Transverse colon (tissue), 4 donors: ENCODE data around the gene RALGPS1. TPM values are rescaled to one million over a fixed set of nuclear protein-coding genes. Genes with fewer than 3 reads are reported as not detected.
A peak's percentile ranks its signal among the peaks of the same experiment; 100 is the strongest.

Experiments
- DNase-seq: peaks from one replicate; pipeline ENCODE4 v3.0.0-alpha.2; 2019
- H3K27ac ChIP-seq, 4 donors: fragments of 200-600 bp; sonication (generic); 2 replicates each; pipeline ENCODE4 v1.5.1; 2016 to 2018; ENCODE audit warnings: inconsistent platforms in 4 of 4
- H3K27me3 ChIP-seq: fragments of 200-600 bp; sonication (generic); 2 replicates; pipeline ENCODE4 v1.5.1; 2017; ENCODE audit warnings: inconsistent platforms
- H3K36me3 ChIP-seq, 4 donors: fragments of 200-600 bp; sonication (generic); 2 replicates each; pipeline ENCODE4 v1.5.1; 2017 to 2019; ENCODE audit warnings: inconsistent platforms in 4 of 4
- H3K4me1 ChIP-seq, 4 donors: fragments of 200-600 bp; sonication (generic); 2 replicates each; pipeline ENCODE4 v1.5.1; 2017 to 2020; ENCODE audit warnings: inconsistent platforms in 4 of 4
- H3K4me3 ChIP-seq, 4 donors: fragments of 200-600 bp; sonication (generic); 1 replicate in 1 of 4; 2 replicates in 3 of 4; pipeline versions ENCODE4 v1.5.1 to v1.6.1; 2017 to 2019; ENCODE audit warnings: inconsistent platforms in 4 of 4
- H3K9me3 ChIP-seq, 2 donors: fragments of 200-600 bp; sonication (generic); 2 replicates each; pipeline ENCODE4 v1.5.1; 2017 to 2019; ENCODE audit warnings: inconsistent platforms in 2 of 2
- EP300 ChIP-seq: sonication (generic); formaldehyde crosslinking; IDR thresholded peaks from one replicate; pipeline ENCODE4 v1.6.1; 2017; ENCODE audit warnings: antibody characterized with exemption, low read depth
- POLR2A ChIP-seq: fragments of 450-650 bp; IDR thresholded peaks from one replicate; pipeline ENCODE4 v1.6.1; 2016; ENCODE audit warnings: antibody characterized with exemption, mild to moderate bottlenecking, moderate library complexity
- POLR2AphosphoS5 ChIP-seq, 3 donors: sonication (generic); formaldehyde crosslinking; IDR thresholded peaks; one replicate each; pipeline ENCODE4 v1.6.1; 2016; ENCODE audit warnings: antibody characterized with exemption in 3 of 3
- WGBS, 2 donors: methylation state at CpG; one replicate each; pipeline ENCODE4 v1.1.5; 2018; ENCODE audit warnings: low coverage in 1 of 2; 5-methylcytosine and 5-hydroxymethylcytosine counted together
- in situ Hi-C, 4 donors: fragments of 200-750 bp; cut with MboI; loops; one replicate each; pipeline versions ENCODE4 v1.15.0 to v1.15.1; 2017; ENCODE audit warnings: low sequenced_read_pairs in 3 of 4, low pct_ligation_motif_present in 1 of 4, low pct_unique_long_range_greater_than_20kb in 1 of 4
- intact Hi-C: fragments of 100-400 bp; cut with DNase I; formaldehyde crosslinking; loops from one replicate; pipeline ENCODE4 v1.15.1; 2023; ENCODE audit warnings: low total_unique reads
- total RNA-seq, 4 donors: library from RNA; depleted of rRNA; stranded (reverse); fragments of >200 nt; gene quantifications; one replicate each; pipeline ENCODE4 v1.1.0, GENCODE V29; 2016
- TF ChIP-seq, protein P1 (sequence below), 5 experiments: fragments of 200-600 bp in 3 of 5; fragments of 450-650 bp in 2 of 5; sonication (generic) in 3 of 5; IDR thresholded peaks; 1 replicate in 2 of 5; 2 replicates in 3 of 5; pipeline ENCODE4 v1.5.1; 2016 to 2017; ENCODE audit warnings: antibody characterized with exemption in 5 of 5, inconsistent platforms in 3 of 5, mild to moderate bottlenecking in 2 of 5, moderate library complexity in 1 of 5

RALGPS1 gene
- total RNA-seq, 4 donors from 2014 or later: 46.0 to 119 (median 87.6) TPM

- in situ Hi-C loops: no loop called here
- TF ChIP-seq, protein P1, sequence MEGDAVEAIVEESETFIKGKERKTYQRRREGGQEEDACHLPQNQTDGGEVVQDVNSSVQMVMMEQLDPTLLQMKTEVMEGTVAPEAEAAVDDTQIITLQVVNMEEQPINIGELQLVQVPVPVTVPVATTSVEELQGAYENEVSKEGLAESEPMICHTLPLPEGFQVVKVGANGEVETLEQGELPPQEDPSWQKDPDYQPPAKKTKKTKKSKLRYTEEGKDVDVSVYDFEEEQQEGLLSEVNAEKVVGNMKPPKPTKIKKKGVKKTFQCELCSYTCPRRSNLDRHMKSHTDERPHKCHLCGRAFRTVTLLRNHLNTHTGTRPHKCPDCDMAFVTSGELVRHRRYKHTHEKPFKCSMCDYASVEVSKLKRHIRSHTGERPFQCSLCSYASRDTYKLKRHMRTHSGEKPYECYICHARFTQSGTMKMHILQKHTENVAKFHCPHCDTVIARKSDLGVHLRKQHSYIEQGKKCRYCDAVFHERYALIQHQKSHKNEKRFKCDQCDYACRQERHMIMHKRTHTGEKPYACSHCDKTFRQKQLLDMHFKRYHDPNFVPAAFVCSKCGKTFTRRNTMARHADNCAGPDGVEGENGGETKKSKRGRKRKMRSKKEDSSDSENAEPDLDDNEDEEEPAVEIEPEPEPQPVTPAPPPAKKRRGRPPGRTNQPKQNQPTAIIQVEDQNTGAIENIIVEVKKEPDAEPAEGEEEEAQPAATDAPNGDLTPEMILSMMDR (IDR thresholded peaks at IDR 0.05): no peak
- TF ChIP-seq POLR2A (no peak), POLR2AphosphoS5 (IDR thresholded peaks at IDR 0.05) (no peak), EP300 (no peak)
- no peaks in the 10 kb centered on the region for H3K9me3 ChIP-seq
- DNase-seq: no peak
- H3K4me1 ChIP-seq: peaks cover 0 to 17% (median 8%) of the 10 kb centered on the region in 4 donors
- no peaks in the 10 kb centered on the region for H3K36me3 ChIP-seq
- peak overlapping the region in 3 of 4 donors; percentile 49 to 75 (median 62) for H3K4me3 ChIP-seq
- no peaks in the 10 kb centered on the region for H3K27me3 ChIP-seq
- intact Hi-C loops: no loop called here
- 30 to 40% methylated on average over 1 to 42 of the region's 42 CpGs for WGBS, 2 donors
- no peak overlapping the region for H3K27ac ChIP-seq
Observed at GRCh38 chr9:127225801-127226625, 311.4 kb downstream of the RALGPS1 start.

DNA sequence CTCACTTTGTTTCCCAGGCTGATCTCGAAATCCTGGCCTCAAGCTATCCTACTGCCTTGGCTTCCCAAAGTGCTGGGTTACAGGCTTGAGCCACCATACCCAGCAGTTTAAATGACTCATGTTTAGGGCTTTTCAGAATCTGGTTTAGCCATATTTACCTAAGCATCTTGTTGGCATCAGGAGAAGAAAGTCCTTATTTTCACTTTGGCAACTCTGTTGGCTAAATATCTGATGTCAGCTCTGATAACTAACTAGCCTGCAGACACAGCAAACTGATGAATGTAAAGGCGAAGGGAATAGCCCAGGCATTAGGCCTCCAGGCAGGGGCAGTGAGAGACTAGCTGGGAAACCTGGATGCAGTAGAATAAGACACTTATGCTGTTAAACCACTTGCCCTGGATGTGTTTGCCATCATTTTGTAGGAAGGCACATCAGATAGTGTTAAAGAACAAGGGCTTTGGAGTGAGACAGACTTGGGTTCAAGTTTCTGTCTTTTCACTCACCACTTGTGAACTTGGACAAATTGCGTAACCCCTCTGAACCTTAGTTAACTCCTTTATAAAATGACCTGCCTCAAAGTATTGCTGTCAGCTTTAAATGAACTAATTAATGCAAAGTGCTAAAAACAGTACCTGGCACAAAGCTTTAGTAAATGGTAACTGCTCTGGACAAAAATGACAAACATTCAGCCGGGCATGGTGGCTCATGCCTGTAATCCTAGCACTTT lies 315.3 kb downstream of the RALGPS1 start:
- Histone ChIP-seq H3K4me3 (no peak overlapping the region), H3K9me3 (no peaks in the 10 kb centered on the region), H3K27ac (no peak overlapping the region), H3K4me1 (peaks cover 0 to 7% (median 3%) of the 10 kb centered on the region in 4 donors), H3K27me3 (no peaks in the 10 kb centered on the region), H3K36me3 (no peaks in the 10 kb centered on the region)
- intact Hi-C loops (no loop called here), in situ Hi-C loops (no loop called here)
- DNase-seq: no peak
- no peak for TF ChIP-seq POLR2AphosphoS5 (IDR thresholded peaks at IDR 0.05)
- TF ChIP-seq EP300: no peak
- TF ChIP-seq, protein P1 (IDR thresholded peaks at IDR 0.05): no peak
- TF ChIP-seq POLR2A: no peak
- WGBS, 2 donors: 96 to 100% methylated on average over 3 to 4 of the region's 4 CpGs

GRCh38 chr9:127231666-127232065 lies 317.1 kb downstream of the RALGPS1 start:
- intact Hi-C loops: no loop called here
- Histone ChIP-seq H3K4me3 (no peak overlapping the region), H3K9me3 (no peaks in the 10 kb centered on the region), H3K27me3 (no peaks in the 10 kb centered on the region), H3K27ac (no peak overlapping the region), H3K4me1 (no peaks in the 10 kb centered on the region), H3K36me3 (no peaks in the 10 kb centered on the region)
- DNase-seq: no peak
- in situ Hi-C loops: no loop called here
- TF ChIP-seq POLR2A: no peak
- TF ChIP-seq EP300: no peak
- TF ChIP-seq, protein P1 (IDR thresholded peaks at IDR 0.05): no peak
- TF ChIP-seq POLR2AphosphoS5 (IDR thresholded peaks at IDR 0.05): no peak
- WGBS, 2 donors: 89 to 100% methylated on average over 1 to 3 of the region's 3 CpGs

DNA sequence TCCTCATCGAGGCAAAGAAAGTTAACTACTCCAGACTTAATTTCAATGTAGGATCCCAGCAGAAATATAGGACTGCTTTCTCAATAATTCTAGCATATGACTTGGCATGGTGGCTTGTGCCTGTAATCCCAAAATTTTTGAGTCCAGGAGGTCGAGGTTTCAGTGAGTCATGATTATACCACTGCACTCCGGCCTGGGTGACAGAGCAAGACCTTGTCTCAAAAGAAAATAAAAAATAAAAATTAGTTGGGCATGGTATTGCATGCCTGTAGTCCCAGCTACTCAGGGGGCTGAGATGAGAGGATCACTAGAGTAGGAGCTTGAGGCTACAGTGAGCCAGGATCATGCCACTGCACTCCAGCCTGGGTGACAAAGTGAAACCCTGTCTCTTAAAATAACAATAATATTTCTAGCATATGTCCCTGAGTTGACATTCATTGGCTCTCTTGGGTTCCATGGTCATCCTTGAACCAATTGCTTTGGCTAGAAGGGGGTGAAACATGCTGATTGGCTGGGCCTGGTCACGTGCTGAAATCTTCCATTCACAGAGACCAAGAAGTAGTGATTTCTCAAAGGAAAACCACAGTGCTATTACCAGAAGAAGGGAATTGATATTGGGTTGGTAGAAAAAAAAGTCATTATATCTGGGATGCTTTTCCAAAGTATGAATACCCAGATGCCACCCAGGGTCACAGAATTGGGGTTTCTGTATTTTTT lies 318.4 kb downstream of the RALGPS1 start:
- intact Hi-C loops (no loop called here), in situ Hi-C loops (no loop called here)
- Histone ChIP-seq H3K4me3 (no peak overlapping the region), H3K4me1 (no peaks in the 10 kb centered on the region), H3K36me3 (no peaks in the 10 kb centered on the region), H3K27ac (no peak overlapping the region), H3K9me3 (no peaks in the 10 kb centered on the region), H3K27me3 (no peaks in the 10 kb centered on the region)
- DNase-seq: no peak
- no peak for TF ChIP-seq EP300
- no peak for TF ChIP-seq POLR2AphosphoS5 (IDR thresholded peaks at IDR 0.05)
- TF ChIP-seq, protein P1 (IDR thresholded peaks at IDR 0.05): no peak
- TF ChIP-seq POLR2A: no peak
- WGBS, 2 donors: 90% methylated on average over 4 of the region's 4 CpGs; no CpG with 5 or more reads in 1 of the 2 donors
